ENCODE measurements around the gene RALGPS1. TPM values are rescaled to one million over a fixed set of nuclear protein-coding genes. Genes with fewer than 3 reads are reported as not detected.

RALGPS1 gene
- total RNA-seq, 1 donor = 8.2 TPM

DNA sequence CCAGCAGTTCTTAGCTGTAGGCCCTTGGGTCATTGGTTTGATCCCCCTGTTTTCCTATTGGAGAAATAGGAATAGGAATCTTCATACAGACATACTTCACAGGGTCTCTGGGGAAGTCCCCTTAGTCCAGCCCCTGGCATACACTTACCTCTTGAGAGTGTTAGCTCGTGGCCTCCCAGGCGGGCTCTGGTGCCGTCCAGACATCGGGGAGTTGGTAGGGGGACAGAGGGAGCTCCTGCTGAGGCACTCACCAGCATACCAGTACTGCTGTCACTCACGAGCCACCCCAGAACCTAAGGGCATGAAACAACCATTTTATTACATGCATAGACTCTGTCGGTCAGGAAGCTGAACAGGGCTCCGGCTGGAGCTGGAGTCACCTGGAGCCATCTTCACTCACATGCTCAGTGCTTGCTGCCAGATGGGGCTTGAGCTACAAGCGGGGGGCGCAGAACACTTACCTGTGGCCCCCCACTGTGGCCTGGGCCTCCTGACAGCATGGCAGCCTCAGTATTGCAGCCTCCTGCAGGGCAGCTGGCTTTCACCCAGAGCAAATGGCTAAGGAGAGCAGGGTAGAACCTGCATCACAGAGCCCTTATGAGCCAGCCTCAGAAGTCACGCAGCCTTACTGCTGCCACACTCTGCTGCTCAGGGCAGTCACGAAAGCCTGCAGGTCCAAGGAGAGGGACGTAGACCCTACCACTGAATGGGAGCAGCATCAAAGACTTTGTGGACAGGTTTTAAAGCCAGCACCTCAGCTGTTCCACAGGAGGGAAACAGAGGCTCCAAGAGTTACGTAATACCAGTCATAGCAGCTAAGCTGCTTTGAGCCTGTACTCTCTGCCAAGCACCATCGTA is 266.1 kb downstream of the RALGPS1 start:
- H3K27me3 ChIP-seq (ENCODE audit: insufficient read depth, low read length) = no peaks in the 10 kb centered on the region
- no peaks in the 10 kb centered on the region for H3K4me1 ChIP-seq (ENCODE audit: insufficient read depth, low read length)
- H3K4me3 ChIP-seq (ENCODE audit: low read length) = no peak overlapping the region
- H3K9me3 ChIP-seq (ENCODE audit: low read depth, low read length) = no peaks in the 10 kb centered on the region

- H3K9me3 ChIP-seq (ENCODE audit: low read depth, low read length) = no peaks in the 10 kb centered on the region
- no peaks in the 10 kb centered on the region for H3K4me1 ChIP-seq (ENCODE audit: insufficient read depth, low read length)
- no peaks in the 10 kb centered on the region for H3K27me3 ChIP-seq (ENCODE audit: insufficient read depth, low read length)
- H3K4me3 ChIP-seq (ENCODE audit: low read length) = no peak overlapping the region
Measured at GRCh38 chr9:127181315-127181580, 266.7 kb downstream of the RALGPS1 start.

- H3K27me3 ChIP-seq (ENCODE audit: insufficient read depth, low read length) = no peaks in the 10 kb centered on the region
- no peaks in the 10 kb centered on the region for H3K9me3 ChIP-seq (ENCODE audit: low read depth, low read length)
- H3K4me1 ChIP-seq (ENCODE audit: insufficient read depth, low read length) = no peaks in the 10 kb centered on the region
- no peak overlapping the region for H3K4me3 ChIP-seq (ENCODE audit: low read length)
Measured at GRCh38 chr9:127181595-127182190, 267.1 kb downstream of the RALGPS1 start.

GRCh38 chr9:127182901-127183746 is 268.5 kb downstream of the RALGPS1 start:
- H3K4me3 ChIP-seq (ENCODE audit: low read length) = no peak overlapping the region
- no peaks in the 10 kb centered on the region for H3K9me3 ChIP-seq (ENCODE audit: low read depth, low read length)
- no peaks in the 10 kb centered on the region for H3K27me3 ChIP-seq (ENCODE audit: insufficient read depth, low read length)
- no peaks in the 10 kb centered on the region for H3K4me1 ChIP-seq (ENCODE audit: insufficient read depth, low read length)

- H3K4me3 ChIP-seq (ENCODE audit: low read length) = no peak overlapping the region
- no peaks in the 10 kb centered on the region for H3K27me3 ChIP-seq (ENCODE audit: insufficient read depth, low read length)
- no peaks in the 10 kb centered on the region for H3K9me3 ChIP-seq (ENCODE audit: low read depth, low read length)
- H3K4me1 ChIP-seq (ENCODE audit: insufficient read depth, low read length) = no peaks in the 10 kb centered on the region
Measured at GRCh38 chr9:127183814-127184582, 269.4 kb downstream of the RALGPS1 start.

DNA sequence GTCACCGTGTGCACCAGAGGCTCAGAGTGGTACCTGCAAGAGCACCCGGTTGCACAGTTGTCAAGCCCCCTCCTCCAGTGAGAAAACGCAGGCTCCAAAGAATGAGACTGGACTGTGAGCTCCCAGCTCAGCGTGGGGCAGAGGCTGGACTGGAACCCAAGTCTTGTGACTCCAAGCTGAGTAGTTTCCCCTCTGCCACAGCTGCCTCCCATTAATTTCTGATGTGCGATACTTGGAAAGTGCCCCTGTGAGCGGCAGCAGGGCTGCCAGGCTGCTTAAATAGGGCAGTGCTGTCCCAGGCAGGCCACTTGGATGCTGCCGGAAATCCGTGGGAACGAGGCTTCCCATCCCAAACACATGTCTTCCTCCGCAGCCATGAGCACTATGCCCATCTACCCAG is 270.1 kb downstream of the RALGPS1 start:
- Histone ChIP-seq H3K4me1 (ENCODE audit: insufficient read depth, low read length) (no peaks in the 10 kb centered on the region), H3K4me3 (ENCODE audit: low read length) (no peak overlapping the region), H3K9me3 (ENCODE audit: low read depth, low read length) (no peaks in the 10 kb centered on the region), H3K27me3 (ENCODE audit: insufficient read depth, low read length) (no peaks in the 10 kb centered on the region)

GRCh38 chr9:127185181-127185580 is 270.6 kb downstream of the RALGPS1 start:
- H3K4me3 ChIP-seq (ENCODE audit: low read length) = no peak overlapping the region
- no peaks in the 10 kb centered on the region for H3K4me1 ChIP-seq (ENCODE audit: insufficient read depth, low read length)
- no peaks in the 10 kb centered on the region for H3K27me3 ChIP-seq (ENCODE audit: insufficient read depth, low read length)
- no peaks in the 10 kb centered on the region for H3K9me3 ChIP-seq (ENCODE audit: low read depth, low read length)

- Histone ChIP-seq H3K4me3 (ENCODE audit: low read length) (no peak overlapping the region), H3K9me3 (ENCODE audit: low read depth, low read length) (no peaks in the 10 kb centered on the region), H3K27me3 (ENCODE audit: insufficient read depth, low read length) (no peaks in the 10 kb centered on the region), H3K4me1 (ENCODE audit: insufficient read depth, low read length) (no peaks in the 10 kb centered on the region)
Measured at GRCh38 chr9:127185931-127186781, 271.6 kb downstream of the RALGPS1 start.

GRCh38 chr9:127186806-127187205 is 272.2 kb downstream of the RALGPS1 start:
- Histone ChIP-seq H3K9me3 (ENCODE audit: low read depth, low read length) (no peaks in the 10 kb centered on the region), H3K4me1 (ENCODE audit: insufficient read depth, low read length) (no peaks in the 10 kb centered on the region), H3K27me3 (ENCODE audit: insufficient read depth, low read length) (no peaks in the 10 kb centered on the region), H3K4me3 (ENCODE audit: low read length) (no peak overlapping the region)

DNA sequence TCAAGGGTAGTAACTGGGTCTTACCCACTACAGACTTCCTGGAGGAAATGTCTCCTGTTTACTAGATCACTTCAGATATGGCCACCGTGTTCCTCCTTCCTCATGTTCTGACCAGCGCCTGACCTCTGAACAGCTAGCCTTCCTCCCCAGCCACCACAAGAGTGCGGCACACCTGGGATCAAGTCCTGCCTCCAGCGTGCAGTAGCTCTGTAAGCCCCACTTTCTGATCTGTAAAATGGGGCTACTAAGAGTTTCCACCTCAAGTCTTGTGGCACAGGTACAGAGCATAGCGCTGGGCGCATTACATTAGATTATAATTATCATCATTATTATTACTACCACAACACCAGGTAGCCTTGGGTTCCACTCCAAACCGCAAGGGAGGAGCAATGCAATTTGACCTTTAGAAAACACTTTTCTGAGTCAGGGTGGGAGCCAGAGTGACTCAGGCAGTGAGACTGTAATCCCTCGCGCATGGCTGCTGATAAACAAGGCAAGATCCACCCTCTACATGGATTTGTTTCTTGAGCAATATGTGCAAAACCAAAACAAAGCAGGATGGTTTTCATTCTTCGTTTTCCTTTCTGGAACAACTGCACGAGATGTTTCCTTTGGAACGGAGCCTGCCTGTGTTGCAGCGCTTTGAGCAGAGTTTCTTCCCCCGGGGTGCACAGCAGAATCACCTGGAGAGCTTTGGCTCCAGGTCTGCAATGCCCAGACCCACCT is 272.8 kb downstream of the RALGPS1 start:
- Histone ChIP-seq H3K9me3 (ENCODE audit: low read depth, low read length) (no peaks in the 10 kb centered on the region), H3K27me3 (ENCODE audit: insufficient read depth, low read length) (no peaks in the 10 kb centered on the region), H3K4me3 (ENCODE audit: low read length) (no peak overlapping the region), H3K4me1 (ENCODE audit: insufficient read depth, low read length) (no peaks in the 10 kb centered on the region)

DNA sequence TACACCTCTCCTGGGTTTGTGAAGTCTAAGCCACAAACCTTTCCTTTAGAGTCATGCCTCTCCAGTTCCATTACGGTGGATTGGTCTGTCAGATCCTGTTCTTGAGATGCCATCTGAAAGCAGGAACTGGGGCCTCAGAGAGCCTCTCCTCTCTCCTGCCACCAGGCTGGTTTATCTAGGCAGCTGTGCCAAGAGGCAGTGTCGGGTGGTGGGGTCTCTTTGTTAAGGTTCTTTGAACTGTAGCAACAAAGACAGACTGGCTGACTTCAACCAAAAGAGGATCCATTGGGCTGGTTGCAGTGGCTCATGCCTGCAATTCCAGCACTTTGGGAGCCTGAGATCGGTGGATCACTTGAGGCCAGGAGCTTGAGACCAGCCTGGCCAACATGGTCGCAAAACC is 273.8 kb downstream of the RALGPS1 start:
- no peaks in the 10 kb centered on the region for H3K4me1 ChIP-seq (ENCODE audit: insufficient read depth, low read length)
- no peaks in the 10 kb centered on the region for H3K9me3 ChIP-seq (ENCODE audit: low read depth, low read length)
- no peaks in the 10 kb centered on the region for H3K27me3 ChIP-seq (ENCODE audit: insufficient read depth, low read length)
- no peak overlapping the region for H3K4me3 ChIP-seq (ENCODE audit: low read length)

DNA sequence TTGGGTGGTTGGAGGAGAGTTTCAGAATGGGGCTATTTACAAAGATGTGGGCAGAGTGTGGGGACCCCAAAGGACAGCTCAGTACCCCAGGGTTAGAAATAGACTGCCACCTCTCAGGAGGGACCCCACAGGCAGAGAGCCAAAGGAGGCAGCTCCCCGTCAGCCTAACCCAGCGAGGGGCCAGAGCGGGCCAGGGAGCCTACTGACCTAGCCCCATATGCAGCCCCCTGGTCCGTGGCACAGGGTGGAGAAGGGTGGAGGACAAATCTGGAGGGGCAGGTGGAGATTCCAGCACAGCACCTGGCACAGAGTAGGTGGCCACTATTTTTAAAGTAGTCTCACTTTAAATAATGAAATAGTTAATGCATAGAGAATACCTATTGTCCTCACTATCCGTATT is 275.0 kb downstream of the RALGPS1 start:
- Histone ChIP-seq H3K4me3 (ENCODE audit: low read length) (no peak overlapping the region), H3K4me1 (ENCODE audit: insufficient read depth, low read length) (no peaks in the 10 kb centered on the region), H3K27me3 (ENCODE audit: insufficient read depth, low read length) (no peaks in the 10 kb centered on the region), H3K9me3 (ENCODE audit: low read depth, low read length) (no peaks in the 10 kb centered on the region)

GRCh38 chr9:127192744-127193143 is 278.2 kb downstream of the RALGPS1 start:
- Histone ChIP-seq H3K9me3 (ENCODE audit: low read depth, low read length) (no peaks in the 10 kb centered on the region), H3K4me1 (ENCODE audit: insufficient read depth, low read length) (no peaks in the 10 kb centered on the region), H3K4me3 (ENCODE audit: low read length) (no peak overlapping the region), H3K27me3 (ENCODE audit: insufficient read depth, low read length) (no peaks in the 10 kb centered on the region)

GRCh38 chr9:127193483-127193882 is 278.9 kb downstream of the RALGPS1 start:
- Histone ChIP-seq H3K4me1 (ENCODE audit: insufficient read depth, low read length) (no peaks in the 10 kb centered on the region), H3K9me3 (ENCODE audit: low read depth, low read length) (no peaks in the 10 kb centered on the region), H3K4me3 (ENCODE audit: low read length) (no peak overlapping the region), H3K27me3 (ENCODE audit: insufficient read depth, low read length) (no peaks in the 10 kb centered on the region)

Measured in mononuclear cell (primary cell).